Globus pallidus (tissue), 1 donor: ENCODE measurements around the gene ARFGEF3.

Experiments used
- DNase-seq: peaks from one replicate; pipeline ENCODE4 v3.0.0-alpha.2; 2015; ENCODE audit warnings: low spot score

The ARFGEF3 gene

DNA sequence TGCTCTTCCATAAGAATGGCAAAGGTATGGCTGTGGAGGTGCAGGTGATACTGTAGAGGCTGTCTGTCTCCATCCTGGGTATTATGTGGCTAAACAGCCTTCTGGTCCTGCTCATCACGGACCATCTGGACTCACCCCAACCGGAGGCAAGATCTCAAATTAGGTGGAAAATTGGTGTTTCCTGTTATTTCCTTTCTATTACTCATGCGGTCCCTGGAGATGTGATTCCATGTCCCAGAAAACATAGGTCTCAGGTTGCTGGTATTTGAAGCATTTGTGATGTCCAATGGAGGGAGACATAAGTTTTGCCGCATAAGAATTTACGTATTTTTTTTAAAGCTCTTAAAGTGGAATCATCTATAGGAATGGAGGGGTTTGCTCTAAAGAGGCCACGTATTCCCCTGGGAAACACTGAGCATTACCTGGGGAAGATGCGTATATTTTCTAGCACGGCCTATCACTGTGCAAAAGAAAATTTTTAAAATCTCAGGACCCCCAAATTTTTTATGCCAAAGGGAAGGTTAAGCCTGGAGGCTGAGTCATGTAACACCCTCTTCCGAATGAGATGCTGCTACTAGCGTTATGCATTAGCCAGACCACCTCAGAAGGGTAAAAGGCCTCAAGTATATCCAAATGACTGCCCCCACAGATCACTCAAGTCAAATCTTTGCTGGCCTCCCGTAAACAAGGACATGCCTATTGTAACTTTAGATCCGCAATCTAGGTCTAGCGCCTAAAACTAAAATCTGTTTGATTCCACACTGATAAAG, 78.9 kb downstream of the ARFGEF3 start:
- no peak for DNase-seq

DNA sequence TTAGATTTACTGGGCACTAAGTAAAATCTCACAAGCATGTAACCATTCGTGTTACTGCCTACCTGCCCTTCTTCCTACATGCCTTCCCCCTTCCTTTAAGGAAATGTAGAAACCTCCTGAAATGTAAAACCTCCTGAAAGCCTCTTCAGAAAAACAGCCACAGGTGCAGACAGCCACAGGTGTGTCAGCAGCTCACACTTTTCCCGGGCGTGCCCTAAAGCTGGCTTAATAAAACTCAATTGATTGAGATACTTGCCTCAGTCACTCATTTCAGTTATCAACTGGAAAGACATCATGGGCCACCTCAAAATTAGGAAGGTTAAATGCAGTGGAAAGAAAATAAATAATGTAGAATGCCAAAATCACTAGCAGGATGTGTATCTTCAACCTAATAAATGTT, 79.6 kb downstream of the ARFGEF3 start:
- DNase-seq: no peak

DNA sequence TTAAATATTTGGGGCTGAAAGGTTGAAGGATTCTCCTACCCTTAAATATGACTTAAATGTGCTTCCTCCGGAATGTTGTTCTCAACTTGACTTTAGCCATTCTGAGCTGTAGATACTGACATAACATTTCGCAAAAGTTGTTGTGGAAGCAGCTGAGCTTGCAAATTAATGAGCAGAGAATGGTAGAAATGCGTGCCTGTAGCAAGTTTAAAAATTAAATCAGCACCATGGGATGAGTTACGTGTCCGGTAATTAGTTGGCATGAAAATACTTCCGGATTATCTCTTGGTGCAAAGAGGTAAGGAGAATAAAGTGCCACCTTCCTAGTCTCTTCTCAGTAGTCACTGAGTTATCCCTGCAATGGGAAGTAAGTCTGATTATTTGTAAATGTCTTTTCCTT, 80.2 kb downstream of the ARFGEF3 start:
- DNase-seq: no peak

DNA sequence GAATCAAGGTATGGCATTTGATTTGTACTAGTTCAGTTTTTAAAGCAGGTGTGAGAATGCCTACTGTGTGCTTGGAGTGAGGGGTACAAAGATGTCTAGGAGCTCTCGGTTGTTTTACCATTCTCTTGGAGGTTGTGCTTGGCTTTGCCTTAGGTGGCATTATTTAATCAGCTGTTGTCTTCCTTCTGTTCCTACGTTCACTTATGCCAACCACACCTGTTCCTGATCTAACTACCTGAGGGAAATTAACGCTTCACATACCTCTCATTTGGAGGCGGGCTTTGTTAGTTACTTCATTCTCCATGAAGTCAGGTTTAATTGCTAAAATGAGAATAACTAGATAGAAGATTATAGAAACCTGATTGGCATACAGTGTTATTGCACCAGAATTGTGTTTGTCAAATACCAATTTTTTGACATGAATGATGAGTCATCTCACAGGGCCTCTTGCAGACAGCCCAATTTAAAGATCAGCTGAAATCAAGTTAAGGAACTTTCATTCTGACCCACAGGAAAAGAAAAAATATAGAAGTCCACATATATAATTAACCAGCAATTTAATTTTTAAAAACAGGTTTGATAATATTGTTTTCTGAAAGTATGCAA, 81.4 kb downstream of the ARFGEF3 start:
- DNase-seq: no peak

DNA sequence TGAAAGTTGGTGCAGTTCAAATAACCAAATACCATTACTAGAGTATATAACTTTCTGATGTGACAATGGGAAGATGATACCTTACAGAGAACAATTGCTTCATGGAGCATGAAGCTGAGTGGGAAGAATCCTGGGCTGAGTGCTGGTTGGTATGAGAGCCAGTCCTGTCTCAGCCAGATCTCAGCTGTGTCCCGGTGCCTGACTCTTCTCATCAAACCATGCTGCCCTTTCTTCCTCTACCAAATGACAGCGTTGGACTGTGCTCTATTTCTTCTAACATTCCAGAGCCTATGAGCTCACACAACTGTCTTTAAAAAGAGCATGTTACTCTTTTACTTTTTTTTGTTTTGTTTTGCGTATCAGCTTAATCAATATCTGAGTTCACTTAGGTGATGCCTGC, 84.0 kb downstream of the ARFGEF3 start:
- no peak for DNase-seq

DNA sequence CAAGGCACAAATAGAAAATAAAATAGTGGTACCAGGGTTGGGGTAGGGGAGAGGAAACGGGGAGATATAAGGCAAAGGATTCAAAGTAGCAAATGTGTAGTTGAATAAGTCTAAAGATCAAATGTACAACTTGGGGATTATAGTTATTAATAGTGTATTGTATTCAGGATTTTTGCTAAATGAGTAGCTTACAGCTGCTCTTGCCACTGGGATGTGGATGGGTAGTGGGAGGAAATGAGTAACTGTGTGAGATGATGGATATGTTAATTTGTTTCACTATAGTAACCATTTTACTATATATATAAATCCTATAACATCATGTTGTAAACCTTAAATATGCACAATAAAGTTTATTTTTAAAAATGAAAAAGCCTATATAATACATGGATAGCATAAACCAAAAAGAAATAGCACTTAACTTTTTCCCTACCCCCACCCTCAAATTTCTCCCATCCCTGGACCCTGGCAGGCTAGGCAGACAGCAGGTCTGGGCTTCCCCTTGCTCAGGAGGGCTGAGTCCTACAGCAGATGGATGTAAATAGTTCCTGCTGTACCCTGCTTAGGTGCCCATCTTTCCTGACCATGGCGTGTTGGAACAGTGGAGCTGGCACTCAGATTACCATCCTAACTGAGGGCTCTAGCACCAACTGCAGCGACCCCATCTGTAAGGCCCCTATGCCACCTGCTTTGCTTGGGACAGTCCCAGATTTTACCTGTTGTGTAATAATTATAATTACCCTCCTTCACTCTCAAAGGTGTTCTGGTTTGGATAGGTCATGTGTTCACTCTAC, 85.1 kb downstream of the ARFGEF3 start:
- DNase-seq: no peak

DNA sequence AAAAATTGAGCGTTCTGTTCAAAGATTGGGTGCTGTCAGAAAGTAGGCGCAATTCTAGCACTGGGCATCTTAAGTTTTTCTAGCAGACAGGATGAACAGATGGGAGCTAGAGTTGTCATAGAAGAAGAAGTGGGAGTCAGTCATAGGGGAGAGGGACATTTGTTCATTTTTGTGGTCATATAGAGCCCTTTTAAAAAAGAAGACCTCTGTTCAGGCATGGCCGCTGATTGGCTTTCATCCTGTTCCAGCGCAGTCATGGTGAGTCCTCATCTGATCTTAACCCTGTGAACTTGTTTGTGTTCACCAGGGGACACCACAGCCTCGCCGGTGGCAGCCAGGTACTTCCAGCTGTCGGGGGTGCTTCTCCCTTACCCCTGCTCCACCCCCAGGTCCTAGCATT, 86.3 kb downstream of the ARFGEF3 start:
- DNase-seq: no peak

DNA sequence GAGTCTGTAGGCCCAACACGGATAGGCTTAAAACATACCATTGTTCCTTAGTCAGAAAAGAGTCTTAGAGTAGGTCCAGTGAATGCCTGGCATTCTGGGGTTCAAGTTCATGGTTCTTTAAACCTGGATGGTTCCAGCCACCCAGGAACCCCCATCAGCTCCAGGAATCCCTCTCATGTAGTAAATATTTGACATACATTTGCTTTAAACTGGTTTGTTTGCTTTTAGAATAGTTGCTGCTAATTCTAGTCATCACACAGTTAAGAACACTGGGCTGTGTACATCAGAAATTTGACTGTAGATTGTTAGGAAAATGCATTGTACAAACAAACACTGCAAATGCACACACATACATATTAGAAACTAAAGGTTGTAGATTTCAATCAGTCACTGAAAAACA, 87.1 kb downstream of the ARFGEF3 start:
- DNase-seq: no peak

DNA sequence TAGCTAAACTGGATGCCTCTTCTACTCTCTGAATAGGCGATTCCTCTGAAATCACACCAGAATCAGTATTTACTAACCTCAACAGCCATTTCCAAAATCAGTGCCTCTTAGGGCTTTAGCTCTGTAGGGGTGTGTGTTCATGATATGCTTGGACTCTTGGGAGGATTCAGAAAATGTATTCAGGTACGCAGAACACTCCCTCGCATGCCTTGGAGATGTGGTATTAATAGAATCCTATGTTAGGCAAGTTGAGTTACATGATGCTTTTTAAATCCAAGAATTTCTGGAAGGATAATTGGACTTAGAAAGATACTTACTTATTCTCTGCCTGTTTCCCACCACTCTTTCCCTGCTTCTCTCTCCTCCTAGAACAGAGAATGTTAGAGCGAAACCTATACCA, 88.3 kb downstream of the ARFGEF3 start:
- DNase-seq: no peak

DNA sequence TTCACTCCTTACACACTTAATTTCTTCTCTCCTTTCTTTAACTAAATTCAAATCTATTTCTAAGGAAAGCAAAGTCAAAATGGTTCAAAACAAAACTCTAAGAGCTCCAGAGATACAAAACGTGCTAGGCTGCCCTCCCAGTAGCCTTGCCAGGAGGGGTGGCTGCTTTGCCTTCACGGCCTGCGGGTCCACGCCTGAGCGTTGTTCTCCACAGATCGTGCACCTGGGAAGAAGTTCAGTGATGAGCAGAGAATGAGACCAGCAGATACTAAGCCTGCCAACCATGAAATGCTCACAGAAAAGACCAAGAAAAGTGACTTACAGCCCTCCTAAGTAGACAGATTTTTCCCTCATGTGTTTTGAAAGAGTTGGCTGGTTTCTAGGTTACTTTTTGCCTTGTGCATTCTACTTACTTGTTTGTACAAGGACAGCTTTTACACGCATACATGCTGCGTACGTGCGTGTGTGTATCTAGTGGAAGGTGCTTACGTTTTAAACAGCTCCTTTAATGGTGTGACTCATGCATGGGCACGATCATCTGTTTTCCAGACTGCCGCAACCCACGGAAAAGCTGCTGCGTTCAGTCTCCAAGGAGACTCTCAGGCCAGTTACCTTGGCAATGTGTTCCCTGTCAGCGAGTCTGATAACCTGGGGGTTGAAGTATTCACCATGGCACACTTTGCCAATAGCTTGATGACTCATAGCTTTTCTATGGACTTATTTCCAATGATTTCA, 88.9 kb downstream of the ARFGEF3 start:
- DNase-seq: no peak

DNA sequence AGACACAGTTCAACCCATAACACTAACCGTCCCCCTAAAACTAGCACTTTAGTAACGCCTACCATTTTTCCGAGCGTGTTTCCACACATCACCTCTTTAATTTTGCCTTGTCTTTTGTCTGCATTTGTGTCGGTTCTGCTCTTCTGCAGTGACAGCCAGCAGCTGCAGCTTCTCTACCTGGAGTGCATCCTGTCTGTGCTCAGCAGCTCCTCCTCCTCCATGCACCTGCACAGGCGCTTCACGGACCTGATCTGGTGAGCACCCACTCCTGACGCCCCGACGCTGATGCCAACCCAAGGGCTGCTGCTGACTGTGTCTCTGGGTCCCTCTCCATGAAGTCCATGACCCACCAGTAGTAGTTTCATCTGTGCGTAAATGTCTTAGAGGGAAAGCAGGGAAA, 92.0 kb downstream of the ARFGEF3 start:
- DNase-seq: no peak

DNA sequence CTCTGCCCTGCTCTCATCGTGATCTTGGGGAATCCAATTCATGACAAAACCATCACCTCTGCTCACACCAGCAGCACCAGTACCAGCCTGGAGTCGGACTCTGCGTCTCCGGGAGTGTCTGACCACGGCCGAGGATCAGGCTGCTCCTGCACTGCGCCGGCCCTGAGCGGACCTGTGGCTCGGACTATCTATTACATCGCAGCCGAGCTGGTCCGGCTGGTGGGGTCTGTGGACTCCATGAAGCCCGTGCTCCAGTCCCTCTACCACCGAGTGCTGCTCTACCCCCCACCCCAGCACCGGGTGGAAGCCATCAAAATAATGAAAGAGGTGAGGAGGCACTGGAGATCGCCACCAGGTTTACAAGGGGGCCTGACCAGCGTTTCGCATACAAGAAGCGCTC, 93.7 kb downstream of the ARFGEF3 start:
- no peak for DNase-seq

DNA sequence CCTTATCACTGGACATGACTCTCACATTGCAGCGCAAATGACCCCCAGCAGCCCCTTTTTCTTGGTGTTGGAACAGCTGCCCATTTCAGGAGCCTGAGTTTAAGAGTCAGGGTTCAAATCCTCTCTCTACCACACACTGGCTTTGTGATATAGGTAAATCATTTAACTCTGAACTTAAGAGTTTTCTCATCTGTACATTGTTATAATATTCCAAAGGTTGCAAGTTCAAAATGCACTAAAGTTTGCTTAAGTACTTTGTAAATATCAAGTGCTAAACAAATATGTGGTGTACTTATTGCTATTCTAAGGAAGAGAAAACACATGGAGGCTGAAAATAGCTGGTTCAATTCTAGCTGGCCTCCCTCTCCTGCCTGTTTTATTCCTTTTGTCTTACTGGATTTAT, 95.9 kb downstream of the ARFGEF3 start:
- DNase-seq: no peak

DNA sequence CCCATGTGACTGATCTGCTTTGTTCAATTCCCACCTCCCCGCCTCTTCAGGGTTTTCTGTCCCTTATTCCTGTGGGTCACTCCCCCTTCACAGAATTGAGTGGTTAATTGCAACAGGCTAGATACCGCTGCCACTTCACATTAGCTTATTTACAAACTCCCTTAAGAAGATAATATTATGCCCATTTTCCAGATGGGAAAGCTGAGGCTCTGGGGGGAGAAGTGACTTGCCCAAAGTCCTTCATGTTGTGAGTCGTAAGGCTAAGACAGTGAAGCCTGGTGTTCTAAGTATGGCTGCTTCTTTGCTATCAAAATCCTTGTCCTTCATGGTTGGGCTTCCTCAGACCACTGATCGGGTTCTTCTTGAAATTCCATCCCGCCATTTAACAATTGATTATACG, 96.5 kb downstream of the ARFGEF3 start:
- DNase-seq: no peak

DNA sequence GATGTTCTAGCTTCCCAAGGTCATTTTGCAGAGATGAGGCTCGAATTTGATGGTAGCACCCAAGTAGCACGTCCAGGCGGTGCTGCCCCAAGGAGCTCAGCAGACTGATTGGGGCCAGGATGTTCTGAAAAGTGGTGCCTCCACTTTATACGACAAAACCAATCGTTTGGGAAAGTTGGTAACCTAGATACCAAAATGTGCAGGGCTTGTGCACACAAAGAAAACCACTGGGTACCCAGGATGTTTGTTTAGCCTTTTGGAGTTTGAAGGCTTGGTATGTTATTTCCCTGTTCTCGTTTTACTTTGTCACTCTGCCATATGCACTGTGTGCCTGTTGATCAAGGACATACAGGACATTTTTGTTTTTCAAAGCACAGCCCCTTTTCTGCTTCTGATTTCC, 97.3 kb downstream of the ARFGEF3 start:
- no peak for DNase-seq

DNA sequence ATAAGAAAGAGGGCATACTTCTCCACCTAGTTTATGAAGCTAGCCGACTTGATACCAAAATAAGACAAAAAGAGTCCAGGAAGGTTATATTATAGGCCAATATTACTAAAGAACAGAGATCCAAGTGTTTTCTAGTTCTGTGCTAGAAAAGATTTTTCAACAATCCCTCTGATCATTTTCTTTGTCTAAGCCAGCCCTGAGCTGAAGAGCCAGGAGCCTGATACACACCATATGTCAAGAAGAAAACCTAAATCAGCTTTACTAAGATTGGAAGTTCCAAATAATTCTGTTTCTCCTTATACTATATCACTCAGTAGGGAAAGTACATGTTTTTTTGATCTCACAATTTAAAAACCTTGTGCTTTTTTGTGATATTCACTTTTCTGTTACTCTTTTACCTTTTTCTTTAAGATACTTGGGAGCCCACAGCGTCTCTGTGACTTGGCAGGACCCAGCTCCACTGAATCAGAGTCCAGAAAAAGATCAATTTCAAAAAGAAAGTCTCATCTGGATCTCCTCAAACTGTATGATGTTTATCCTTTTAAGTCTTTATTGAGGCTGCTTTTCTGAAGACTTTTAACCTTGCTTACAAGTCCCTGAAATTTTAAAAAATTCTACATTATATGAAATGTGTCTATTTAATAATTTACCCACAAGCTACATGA, 99.5 kb downstream of the ARFGEF3 start:
- DNase-seq: no peak

DNA sequence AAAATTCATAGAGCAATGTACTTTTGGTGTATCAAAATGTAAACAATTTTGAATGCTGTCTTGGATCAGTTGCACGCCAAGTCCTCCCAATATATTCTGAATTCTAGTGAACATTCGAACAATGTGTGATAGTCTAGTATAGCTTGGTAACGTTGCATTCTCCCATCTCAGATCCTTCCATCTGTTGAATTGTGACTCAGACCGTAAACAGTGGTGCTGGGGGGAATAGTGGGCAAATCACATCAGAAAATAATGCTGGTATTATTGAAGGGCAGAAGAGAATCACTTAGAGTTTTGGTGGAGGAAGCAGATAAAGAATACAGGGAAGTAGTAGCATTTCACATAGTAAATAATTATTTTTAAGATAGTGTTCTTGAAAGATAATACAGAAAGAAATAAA, 102.2 kb downstream of the ARFGEF3 start:
- peak; percentile 53 for DNase-seq

DNA sequence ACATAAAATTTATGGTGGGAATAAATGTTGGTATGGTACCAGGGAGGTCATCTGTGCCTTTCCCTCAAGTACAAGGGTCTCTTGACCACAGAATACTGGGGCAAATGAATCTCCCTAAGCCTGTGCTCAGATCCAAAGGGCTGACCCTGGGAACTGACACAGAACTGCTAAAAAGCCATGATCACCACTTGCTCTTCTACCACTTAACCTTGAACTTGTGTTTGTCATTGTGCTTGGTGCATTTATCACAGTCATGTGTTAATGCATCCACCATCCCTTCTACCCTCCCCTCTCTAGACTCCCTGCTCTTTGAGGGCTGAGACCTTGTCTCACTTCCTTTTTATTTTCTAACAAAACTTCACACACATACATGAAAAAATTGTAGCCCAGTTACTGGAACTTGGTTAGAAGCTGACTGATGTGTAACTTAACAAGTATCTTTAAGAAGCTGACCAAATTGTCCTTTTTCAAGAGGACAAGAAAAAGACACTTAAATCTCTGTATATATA, 102.7 kb downstream of the ARFGEF3 start:
- DNase-seq: no peak

DNA sequence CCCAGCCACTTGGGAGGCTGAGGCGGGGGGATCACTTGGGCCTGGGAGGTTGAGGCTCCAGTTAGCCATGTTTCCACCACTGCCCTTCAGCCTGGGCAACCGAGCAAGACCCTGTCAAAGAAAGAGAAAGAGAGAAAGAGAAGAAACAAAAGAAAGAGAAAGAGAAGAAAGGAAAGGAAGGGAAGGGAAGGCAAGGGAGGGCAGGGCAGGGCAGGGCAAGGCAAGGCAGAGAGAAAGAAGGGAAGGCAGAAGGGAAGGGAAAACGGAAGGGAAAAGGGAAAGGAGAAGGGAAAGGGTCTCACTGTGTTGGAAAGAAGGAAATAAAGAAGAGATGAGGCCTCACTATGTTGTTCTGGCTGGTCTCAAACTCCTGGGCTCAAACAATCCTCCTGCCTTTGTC, 104.4 kb downstream of the ARFGEF3 start:
- DNase-seq: no peak

DNA sequence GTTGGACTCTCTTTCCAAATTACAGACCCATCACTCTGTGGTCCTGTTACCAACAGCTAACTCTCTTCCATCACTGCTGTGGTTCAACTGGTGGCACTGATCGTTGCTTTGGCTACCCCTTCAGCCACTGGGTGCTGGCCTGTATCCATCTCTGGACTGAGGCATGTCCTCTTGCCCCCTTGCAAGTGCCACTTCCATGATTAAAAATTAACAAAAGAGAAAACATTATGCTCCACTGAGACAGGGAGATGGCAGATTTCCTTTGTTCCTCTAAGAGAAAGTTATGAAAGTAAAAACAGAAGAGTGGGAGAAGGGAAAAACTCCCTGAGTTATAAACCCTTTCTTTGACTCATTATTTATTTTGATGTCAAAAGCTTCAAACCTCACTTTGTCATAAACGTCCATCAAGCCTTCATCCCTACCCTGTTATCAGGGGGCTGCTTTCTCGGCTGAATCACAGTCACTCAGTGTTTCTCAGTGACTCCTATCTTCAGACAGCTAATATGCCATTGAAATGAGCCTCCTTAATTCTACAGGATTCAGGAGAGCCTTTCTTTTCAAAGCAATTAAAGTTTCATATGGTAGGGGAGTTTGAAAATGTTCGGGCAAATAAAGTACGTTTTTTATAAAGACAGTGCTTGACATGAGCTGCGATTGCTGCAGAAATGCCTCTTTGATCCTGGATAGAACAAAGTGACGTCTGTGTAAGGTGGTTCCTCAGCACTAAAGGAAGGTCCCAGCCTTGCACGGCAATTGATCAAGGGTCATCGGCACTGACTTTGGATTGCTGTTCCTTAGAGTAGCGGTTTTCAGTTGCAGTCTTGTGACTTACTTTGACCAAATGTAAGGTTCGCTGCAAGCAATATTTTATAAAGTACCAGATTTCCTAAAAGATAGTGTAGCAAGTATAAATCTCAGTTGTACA, 106.5 kb downstream of the ARFGEF3 start:
- no peak for DNase-seq

DNA sequence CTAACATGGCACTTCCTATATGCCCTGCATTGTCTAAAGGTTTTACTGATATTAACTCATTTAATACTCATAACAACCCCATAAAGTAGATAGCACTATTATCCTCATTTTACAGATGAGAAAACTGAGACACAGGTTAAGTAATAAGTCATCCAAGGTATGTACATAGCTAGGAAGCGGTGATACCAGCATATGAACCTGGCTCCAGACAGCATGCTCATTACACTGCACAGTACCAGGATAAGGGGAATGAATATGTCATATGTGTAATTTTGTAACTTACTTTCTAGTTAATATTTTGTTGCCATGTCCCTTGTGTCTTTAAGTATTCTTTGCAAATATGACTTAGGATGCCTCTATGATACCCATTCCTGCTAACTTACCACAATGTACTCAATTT, 109.7 kb downstream of the ARFGEF3 start:
- DNase-seq: no peak
